ENCODE data around the gene PAH. TPM values are rescaled to one million over a fixed set of nuclear protein-coding genes. Genes with fewer than 3 reads are reported as not detected.

Gene PAH
- total and polyA plus RNA-seq, 2 of the 13 experiments (the other 11 are each of a cell fraction or from before 2014, with no cell fraction given) = 192 to 451 TPM

DNA sequence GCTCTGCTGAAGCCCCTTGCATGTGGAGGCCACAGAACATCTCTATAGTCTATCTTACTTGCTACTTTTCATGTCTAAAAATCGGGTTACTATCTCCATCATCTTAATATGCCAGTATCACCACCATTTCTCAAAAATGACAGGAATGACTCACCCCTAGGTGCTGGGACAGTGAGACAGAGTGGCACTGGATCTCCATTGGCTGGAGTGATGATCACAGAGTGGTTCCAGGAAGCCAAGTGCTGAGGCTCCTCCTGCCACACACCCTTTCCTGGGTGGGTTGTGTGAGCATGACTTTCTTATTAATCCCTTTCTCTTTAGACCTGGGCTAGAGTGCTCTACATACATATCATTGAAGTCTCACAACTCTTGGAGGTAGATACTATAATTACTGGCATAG lies 37.1 kb upstream of the PAH start:
- Histone ChIP-seq H3K36me3 (replicated peaks in 1 of 2; ENCODE audit: control insufficient read depth in 1 of 2, insufficient read depth in 2 of 2, low read length in 2 of 2) (no peaks in the 10 kb centered on the region), H3K27ac (ENCODE audit: extremely low read length, insufficient read depth, low read length) (no peak overlapping the region), H3K4me2 (ENCODE audit: low read depth, low read length) (no peak overlapping the region), H3K9me3 (ENCODE audit: low read length) (no peaks in the 10 kb centered on the region), H3K27me3 (ENCODE audit: control insufficient read depth in 1 of 2, insufficient read depth in 2 of 2, low read length in 2 of 2) (peaks cover 6 to 46% of the 10 kb centered on the region in 2 experiments; a peak in 4 of 5 replicates), H3K4me3 (replicated peaks in 1 of 3; ENCODE audit: insufficient read depth in 1 of 3, low read depth in 2 of 3, low read length in 3 of 3) (no peak overlapping the region), H3K79me2 (ENCODE audit: insufficient read depth, low read length) (no peaks in the 10 kb centered on the region), H2AFZ (ENCODE audit: low read length) (no peak overlapping the region), H4K20me1 (ENCODE audit: insufficient read depth, low read length) (no peaks in the 10 kb centered on the region), H3K9ac (ENCODE audit: insufficient read depth, low read depth, low read length) (no peak overlapping the region), H3K4me1 (ENCODE audit: insufficient read depth, low read length) (peaks cover 28% of the 10 kb centered on the region)
- in situ Hi-C loops (cut with HindIII; ENCODE audit: extremely low pct_ligation_motif_present, low pct_unique_long_range_greater_than_20kb) = no loop called here
- TF ChIP-seq ZNF678 (CRISPR knock-in tag; IDR thresholded peaks at IDR 0.05) (no peak), ZNF772 (CRISPR knock-in tag; IDR thresholded peaks at IDR 0.05) (no peak), ZNF747 (CRISPR knock-in tag; IDR thresholded peaks at IDR 0.05; ENCODE audit: borderline replicate concordance) (no peak), ZNF879 (CRISPR knock-in tag; IDR thresholded peaks at IDR 0.05) (no peak), PHF8 (CRISPR knock-in tag; IDR thresholded peaks at IDR 0.05) (no peak), RFXANK (CRISPR knock-in tag; IDR thresholded peaks at IDR 0.05) (no peak), CHCHD3 (CRISPR knock-in tag; IDR thresholded peaks at IDR 0.05) (no peak), RARA (CRISPR knock-in tag; IDR thresholded peaks at IDR 0.05) (no peak), ZNF652 (CRISPR knock-in tag; IDR thresholded peaks at IDR 0.05; ENCODE audit: borderline replicate concordance, low read depth) (no peak), ZNF605 (CRISPR knock-in tag; IDR thresholded peaks at IDR 0.05) (no peak), KMT2B (CRISPR knock-in tag; IDR thresholded peaks at IDR 0.05) (no peak), ZNF317 (CRISPR knock-in tag; IDR thresholded peaks at IDR 0.05) (no peak), ZNF558 (CRISPR knock-in tag; IDR thresholded peaks at IDR 0.05; ENCODE audit: borderline replicate concordance) (no peak), ZFY (CRISPR knock-in tag; IDR thresholded peaks at IDR 0.05) (no peak), ZNF333 (CRISPR knock-in tag; IDR thresholded peaks at IDR 0.05; ENCODE audit: borderline replicate concordance) (no peak), JARID2 (CRISPR knock-in tag; IDR thresholded peaks at IDR 0.05; ENCODE audit: insufficient replicate concordance) (no peak)
- TF ChIP-seq, protein P1, sequence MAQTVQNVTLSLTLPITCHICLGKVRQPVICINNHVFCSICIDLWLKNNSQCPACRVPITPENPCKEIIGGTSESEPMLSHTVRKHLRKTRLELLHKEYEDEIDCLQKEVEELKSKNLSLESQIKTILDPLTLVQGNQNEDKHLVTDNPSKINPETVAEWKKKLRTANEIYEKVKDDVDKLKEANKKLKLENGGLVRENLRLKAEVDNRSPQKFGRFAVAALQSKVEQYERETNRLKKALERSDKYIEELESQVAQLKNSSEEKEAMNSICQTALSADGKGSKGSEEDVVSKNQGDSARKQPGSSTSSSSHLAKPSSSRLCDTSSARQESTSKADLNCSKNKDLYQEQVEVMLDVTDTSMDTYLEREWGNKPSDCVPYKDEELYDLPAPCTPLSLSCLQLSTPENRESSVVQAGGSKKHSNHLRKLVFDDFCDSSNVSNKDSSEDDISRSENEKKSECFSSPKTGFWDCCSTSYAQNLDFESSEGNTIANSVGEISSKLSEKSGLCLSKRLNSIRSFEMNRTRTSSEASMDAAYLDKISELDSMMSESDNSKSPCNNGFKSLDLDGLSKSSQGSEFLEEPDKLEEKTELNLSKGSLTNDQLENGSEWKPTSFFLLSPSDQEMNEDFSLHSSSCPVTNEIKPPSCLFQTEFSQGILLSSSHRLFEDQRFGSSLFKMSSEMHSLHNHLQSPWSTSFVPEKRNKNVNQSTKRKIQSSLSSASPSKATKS (CRISPR knock-in tag; IDR thresholded peaks at IDR 0.05) = no peak
- TF ChIP-seq, protein P2, sequence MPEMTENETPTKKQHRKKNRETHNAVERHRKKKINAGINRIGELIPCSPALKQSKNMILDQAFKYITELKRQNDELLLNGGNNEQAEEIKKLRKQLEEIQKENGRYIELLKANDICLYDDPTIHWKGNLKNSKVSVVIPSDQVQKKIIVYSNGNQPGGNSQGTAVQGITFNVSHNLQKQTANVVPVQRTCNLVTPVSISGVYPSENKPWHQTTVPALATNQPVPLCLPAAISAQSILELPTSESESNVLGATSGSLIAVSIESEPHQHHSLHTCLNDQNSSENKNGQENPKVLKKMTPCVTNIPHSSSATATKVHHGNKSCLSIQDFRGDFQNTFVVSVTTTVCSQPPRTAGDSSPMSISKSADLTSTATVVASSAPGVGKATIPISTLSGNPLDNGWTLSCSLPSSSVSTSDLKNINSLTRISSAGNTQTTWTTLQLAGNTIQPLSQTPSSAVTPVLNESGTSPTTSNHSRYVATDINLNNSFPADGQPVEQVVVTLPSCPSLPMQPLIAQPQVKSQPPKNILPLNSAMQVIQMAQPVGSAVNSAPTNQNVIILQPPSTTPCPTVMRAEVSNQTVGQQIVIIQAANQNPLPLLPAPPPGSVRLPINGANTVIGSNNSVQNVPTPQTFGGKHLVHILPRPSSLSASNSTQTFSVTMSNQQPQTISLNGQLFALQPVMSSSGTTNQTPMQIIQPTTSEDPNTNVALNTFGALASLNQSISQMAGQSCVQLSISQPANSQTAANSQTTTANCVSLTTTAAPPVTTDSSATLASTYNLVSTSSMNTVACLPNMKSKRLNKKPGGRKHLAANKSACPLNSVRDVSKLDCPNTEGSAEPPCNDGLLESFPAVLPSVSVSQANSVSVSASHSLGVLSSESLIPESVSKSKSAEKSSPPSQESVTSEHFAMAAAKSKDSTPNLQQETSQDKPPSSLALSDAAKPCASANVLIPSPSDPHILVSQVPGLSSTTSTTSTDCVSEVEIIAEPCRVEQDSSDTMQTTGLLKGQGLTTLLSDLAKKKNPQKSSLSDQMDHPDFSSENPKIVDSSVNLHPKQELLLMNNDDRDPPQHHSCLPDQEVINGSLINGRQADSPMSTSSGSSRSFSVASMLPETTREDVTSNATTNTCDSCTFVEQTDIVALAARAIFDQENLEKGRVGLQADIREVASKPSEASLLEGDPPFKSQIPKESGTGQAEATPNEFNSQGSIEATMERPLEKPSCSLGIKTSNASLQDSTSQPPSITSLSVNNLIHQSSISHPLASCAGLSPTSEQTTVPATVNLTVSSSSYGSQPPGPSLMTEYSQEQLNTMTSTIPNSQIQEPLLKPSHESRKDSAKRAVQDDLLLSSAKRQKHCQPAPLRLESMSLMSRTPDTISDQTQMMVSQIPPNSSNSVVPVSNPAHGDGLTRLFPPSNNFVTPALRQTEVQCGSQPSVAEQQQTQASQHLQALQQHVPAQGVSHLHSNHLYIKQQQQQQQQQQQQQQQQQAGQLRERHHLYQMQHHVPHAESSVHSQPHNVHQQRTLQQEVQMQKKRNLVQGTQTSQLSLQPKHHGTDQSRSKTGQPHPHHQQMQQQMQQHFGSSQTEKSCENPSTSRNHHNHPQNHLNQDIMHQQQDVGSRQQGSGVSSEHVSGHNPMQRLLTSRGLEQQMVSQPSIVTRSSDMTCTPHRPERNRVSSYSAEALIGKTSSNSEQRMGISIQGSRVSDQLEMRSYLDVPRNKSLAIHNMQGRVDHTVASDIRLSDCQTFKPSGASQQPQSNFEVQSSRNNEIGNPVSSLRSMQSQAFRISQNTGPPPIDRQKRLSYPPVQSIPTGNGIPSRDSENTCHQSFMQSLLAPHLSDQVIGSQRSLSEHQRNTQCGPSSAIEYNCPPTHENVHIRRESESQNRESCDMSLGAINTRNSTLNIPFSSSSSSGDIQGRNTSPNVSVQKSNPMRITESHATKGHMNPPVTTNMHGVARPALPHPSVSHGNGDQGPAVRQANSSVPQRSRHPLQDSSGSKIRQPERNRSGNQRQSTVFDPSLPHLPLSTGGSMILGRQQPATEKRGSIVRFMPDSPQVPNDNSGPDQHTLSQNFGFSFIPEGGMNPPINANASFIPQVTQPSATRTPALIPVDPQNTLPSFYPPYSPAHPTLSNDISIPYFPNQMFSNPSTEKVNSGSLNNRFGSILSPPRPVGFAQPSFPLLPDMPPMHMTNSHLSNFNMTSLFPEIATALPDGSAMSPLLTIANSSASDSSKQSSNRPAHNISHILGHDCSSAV (CRISPR knock-in tag; IDR thresholded peaks at IDR 0.05; ENCODE audit: borderline replicate concordance) = no peak
- no peak for ATAC-seq
- no peak for FAIRE-seq
- CTCF ChIA-PET (ENCODE audit: low intra/inter-chr PET ratio, low total read pairs) = no interaction called here
- no TSS peak for BruUV-seq (replicated peaks)
- intact Hi-C loops (cut with micrococcal nuclease; ENCODE audit: unreplicated experiment) = no loop called here
- 0% methylated on average over 1 of the region's 1 CpG for WGBS (ENCODE audit: low lambda C conversion rate)
- no peak for DNase-seq (ENCODE audit: low spot score)
- POLR2A ChIA-PET = no interaction called here

Measured in HepG2 (cell line).